AG04450 (cell line): Measurements from ENCODE around the gene WDR6. TPM values are rescaled to one million over a fixed set of nuclear protein-coding genes. Genes with fewer than 3 reads are reported as not detected.

Source experiments
- CTCF ChIA-PET: fragments of 300-600, 350-600 bp; formaldehyde crosslinking; extraction: SDS; loops from one replicate; lab custom pipeline; 2022; ENCODE audit warnings: antibody characterized with exemption, inconsistent platforms; lab: Charles Lee
- POLR2A ChIA-PET: fragments of 350-600 bp; formaldehyde crosslinking; extraction: SDS; loops from one replicate; lab custom pipeline; 2021; ENCODE audit warnings: antibody characterized with exemption, inconsistent platforms; lab: Yijun Ruan, JAX
- DNase-seq: peaks from one replicate; pipeline ENCODE4 v3.0.0-alpha.2; 2011; ENCODE audit warnings: low read depth, low spot score
- H3K27ac ChIP-seq: one replicate; pipeline ENCODE4 v1.5.1; 2012; ENCODE audit warnings: low read depth, low read length, control low read depth
- H3K27me3 ChIP-seq: one replicate; pipeline ENCODE4 v1.6.0; 2012; ENCODE audit warnings: low read length; ENCODE audit not compliant: control insufficient read depth, insufficient read depth
- H3K4me3 ChIP-seq: 2 replicates; pipeline ENCODE4 v1.5.1; 2011; ENCODE audit warnings: mild to moderate bottlenecking, low read depth, low read length, control low read depth
- H3K9me3 ChIP-seq: 2 replicates; pipeline ENCODE4 v1.5.1; 2012; ENCODE audit warnings: low read length; ENCODE audit not compliant: control insufficient read depth, insufficient read depth
- polyA minus RNA-seq: library from RNA; depleted of rRNA, polyadenylated mRNA; stranded (reverse); fragments of >200 nt; gene quantifications from 2 replicates; pipeline ENCODE4 v1.2.3, GENCODE V29; 2011; rRNA and poly(A)+ RNA removed
- polyA plus RNA-seq: library from polyadenylated mRNA; depleted of rRNA; stranded (reverse); fragments of >200 nt; gene quantifications from 2 replicates; pipeline ENCODE4 v1.2.3, GENCODE V29; 2011; rRNA removed
- TF ChIP-seq, protein P1 (sequence below): IDR thresholded peaks from 2 replicates; pipeline ENCODE4 v1.5.1; 2011; ENCODE audit warnings: low read depth, low read length, control low read depth, inconsistent platforms

WDR6 gene, protein sequence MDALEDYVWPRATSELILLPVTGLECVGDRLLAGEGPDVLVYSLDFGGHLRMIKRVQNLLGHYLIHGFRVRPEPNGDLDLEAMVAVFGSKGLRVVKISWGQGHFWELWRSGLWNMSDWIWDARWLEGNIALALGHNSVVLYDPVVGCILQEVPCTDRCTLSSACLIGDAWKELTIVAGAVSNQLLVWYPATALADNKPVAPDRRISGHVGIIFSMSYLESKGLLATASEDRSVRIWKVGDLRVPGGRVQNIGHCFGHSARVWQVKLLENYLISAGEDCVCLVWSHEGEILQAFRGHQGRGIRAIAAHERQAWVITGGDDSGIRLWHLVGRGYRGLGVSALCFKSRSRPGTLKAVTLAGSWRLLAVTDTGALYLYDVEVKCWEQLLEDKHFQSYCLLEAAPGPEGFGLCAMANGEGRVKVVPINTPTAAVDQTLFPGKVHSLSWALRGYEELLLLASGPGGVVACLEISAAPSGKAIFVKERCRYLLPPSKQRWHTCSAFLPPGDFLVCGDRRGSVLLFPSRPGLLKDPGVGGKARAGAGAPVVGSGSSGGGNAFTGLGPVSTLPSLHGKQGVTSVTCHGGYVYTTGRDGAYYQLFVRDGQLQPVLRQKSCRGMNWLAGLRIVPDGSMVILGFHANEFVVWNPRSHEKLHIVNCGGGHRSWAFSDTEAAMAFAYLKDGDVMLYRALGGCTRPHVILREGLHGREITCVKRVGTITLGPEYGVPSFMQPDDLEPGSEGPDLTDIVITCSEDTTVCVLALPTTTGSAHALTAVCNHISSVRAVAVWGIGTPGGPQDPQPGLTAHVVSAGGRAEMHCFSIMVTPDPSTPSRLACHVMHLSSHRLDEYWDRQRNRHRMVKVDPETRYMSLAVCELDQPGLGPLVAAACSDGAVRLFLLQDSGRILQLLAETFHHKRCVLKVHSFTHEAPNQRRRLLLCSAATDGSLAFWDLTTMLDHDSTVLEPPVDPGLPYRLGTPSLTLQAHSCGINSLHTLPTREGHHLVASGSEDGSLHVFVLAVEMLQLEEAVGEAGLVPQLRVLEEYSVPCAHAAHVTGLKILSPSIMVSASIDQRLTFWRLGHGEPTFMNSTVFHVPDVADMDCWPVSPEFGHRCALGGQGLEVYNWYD
- polyA plus RNA-seq (101 and 117 TPM in 2 replicates), polyA minus RNA-seq (106 and 161 TPM in 2 replicates)

DNA sequence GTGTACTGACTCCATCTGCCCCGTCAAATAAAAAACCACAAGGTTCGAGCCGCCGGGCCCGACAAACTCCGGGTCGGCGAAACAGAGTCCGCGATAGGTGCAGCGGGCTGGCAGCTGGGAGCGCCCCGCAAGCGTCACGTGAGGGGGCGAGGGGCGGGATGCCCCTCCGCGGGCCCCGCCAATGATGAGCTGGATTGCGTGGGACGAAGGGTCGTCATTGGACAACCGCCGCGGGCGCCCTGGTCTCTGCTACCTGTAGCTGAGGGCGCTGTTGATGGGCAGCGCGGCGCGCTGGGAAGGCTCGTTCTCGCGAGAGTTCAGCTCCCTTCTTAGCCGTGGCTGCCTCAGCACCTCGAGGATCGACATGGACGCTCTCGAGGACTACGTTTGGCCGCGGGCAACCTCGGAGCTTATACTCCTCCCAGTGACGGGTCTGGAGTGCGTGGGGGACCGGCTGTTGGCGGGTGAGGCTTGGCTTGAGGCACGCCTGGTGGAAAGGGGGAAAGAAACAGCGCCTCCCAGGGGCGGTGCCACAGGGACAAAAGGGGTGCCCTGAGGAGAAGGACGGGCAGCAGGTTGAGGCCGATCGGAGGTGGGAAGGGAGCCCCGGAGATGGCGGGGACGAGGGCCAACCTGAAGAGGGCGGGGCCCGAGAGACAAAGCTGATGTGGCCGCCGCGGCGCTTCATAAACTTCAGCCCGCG, at the start of gene WDR6:
Gene WDR6, plus strand, starts transcription at position 324 of the 703 bp plus-strand sequence. Its CDS starts 41 bp downstream, at position 365.
- peak; percentile 96 for DNase-seq
- H3K4me3 ChIP-seq, result peak within 1 kb of the TSS; percentile 93
- POLR2A ChIA-PET, result interaction anchor here (0.6 to 4.5 kb wide), 18 partner anchors 10 to 969 kb away, joined by 3 to 74 read pairs (median 6); partner anchors contain the start of genes ARIH2, ATRIP, DALRD3 and IMPDH2
- TF ChIP-seq, protein P1, sequence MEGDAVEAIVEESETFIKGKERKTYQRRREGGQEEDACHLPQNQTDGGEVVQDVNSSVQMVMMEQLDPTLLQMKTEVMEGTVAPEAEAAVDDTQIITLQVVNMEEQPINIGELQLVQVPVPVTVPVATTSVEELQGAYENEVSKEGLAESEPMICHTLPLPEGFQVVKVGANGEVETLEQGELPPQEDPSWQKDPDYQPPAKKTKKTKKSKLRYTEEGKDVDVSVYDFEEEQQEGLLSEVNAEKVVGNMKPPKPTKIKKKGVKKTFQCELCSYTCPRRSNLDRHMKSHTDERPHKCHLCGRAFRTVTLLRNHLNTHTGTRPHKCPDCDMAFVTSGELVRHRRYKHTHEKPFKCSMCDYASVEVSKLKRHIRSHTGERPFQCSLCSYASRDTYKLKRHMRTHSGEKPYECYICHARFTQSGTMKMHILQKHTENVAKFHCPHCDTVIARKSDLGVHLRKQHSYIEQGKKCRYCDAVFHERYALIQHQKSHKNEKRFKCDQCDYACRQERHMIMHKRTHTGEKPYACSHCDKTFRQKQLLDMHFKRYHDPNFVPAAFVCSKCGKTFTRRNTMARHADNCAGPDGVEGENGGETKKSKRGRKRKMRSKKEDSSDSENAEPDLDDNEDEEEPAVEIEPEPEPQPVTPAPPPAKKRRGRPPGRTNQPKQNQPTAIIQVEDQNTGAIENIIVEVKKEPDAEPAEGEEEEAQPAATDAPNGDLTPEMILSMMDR, result peak; percentile 35; the same call in 1 of the 2 replicates
- H3K27ac ChIP-seq, result peak within 1 kb of the TSS; percentile 98
- H3K27me3 ChIP-seq, result no peaks in the 10 kb centered on the region
- H3K9me3 ChIP-seq, result peaks cover 4% of the 10 kb centered on the region; the same call in 1 of the 2 replicates
- CTCF ChIA-PET, result interaction anchor here (0.9 to 2.8 kb wide), 9 partner anchors 10 to 267 kb away, joined by 3 to 24 read pairs (median 5); partner anchors contain the start of genes NDUFAF3, P4HTM and QRICH1

DNA sequence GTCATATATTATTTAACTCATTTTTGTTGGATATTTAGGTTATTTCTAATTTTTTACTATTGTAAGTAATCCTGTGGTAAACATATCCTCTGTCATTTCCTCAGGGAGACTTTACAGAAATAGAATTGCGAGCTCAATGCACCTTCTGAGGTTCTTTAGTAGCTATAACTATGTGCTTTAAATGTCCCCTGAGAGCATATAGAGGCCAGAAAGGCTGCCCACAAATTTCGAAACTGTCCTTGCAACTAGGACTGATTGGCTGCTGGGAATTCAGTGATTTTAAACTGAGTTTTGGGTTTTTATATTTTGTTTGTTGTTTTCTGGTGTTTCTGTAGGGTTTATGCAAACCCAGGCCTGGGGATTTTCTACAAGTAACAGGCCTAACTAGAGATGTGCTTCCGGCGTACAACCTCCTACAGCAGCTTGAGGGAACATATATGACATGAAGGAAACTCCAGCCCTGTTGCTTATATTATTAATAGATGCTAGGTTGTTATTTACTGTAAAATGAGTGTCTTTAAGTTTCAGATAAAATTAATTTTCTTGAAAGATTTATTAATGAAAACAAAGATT, 46.3 kb upstream of the WDR6 start:
- Histone ChIP-seq H3K27me3 (no peaks in the 10 kb centered on the region), H3K27ac (no peak overlapping the region), H3K9me3 (no peaks in the 10 kb centered on the region), H3K4me3 (no peak overlapping the region)
- TF ChIP-seq, protein P1, result no peak
- POLR2A ChIA-PET, result no interaction called here
- no peak for DNase-seq
- CTCF ChIA-PET, result no interaction called here

DNA sequence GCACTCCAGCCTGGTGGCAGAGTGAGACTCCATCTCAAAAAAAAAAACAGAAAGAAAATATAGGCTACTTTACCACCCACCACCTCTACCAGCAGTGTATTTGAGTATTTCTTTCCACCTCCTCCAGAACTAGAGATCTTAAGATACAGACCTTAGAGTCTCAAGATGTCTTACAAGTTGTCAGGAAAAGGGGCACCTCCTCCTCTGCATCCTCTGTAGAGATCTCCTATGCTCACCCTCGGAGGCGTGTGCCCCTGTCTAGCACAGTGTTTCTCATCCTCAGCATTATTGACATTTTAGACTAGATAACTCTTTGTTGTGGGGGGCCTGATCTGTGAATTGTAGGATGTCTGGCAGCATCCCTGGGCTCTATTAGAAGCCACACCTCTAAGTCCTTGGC, 44.9 kb upstream of the WDR6 start:
- no peak overlapping the region for H3K27ac ChIP-seq
- TF ChIP-seq, protein P1, result no peak
- POLR2A ChIA-PET, result no interaction called here
- no peaks in the 10 kb centered on the region for H3K9me3 ChIP-seq
- DNase-seq, result no peak
- CTCF ChIA-PET, result no interaction called here
- H3K4me3 ChIP-seq, result no peak overlapping the region
- no peaks in the 10 kb centered on the region for H3K27me3 ChIP-seq

DNA sequence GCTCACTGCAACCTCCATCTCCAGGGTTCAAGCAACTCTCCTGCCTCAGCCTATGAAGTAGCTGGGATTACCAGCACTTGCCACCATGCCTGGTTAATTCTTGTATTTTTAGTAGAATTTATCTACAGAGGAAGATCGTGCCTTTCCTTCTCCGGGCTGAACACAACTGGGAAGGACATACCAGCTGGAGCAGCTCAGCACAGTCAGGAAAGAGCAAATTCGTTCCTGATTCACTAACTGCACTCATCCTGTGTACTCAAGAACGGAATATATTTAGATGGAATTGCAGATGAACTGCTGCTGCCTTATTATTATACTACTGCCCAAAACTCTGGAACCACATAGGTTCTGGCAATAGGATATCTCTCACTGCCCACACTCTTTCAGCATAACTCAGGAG, 44.3 kb upstream of the WDR6 start:
- ChIA-PET POLR2A (no interaction called here), CTCF (no interaction called here)
- no peak overlapping the region for H3K4me3 ChIP-seq
- no peak overlapping the region for H3K27ac ChIP-seq
- no peaks in the 10 kb centered on the region for H3K9me3 ChIP-seq
- DNase-seq, result no peak
- TF ChIP-seq, protein P1, result no peak
- no peaks in the 10 kb centered on the region for H3K27me3 ChIP-seq
